Panc1 (cell line): ENCODE data around the gene RASL10A.

Experiments used
- POLR2AphosphoS5 ChIP-seq: IDR thresholded peaks from 2 replicates; pipeline ENCODE4 v1.6.1; 2012; ENCODE audit warnings: mild to moderate bottlenecking, low read depth, low read length, moderate library complexity
- SIN3A ChIP-seq: IDR thresholded peaks from 2 replicates; pipeline ENCODE4 v1.6.1; 2012; ENCODE audit warnings: low read depth, mild to moderate bottlenecking, low read length, moderate library complexity, borderline replicate concordance; ENCODE audit not compliant: insufficient read depth
- TF ChIP-seq, protein P1 (sequence below): fragments of 450-650 bp; IDR thresholded peaks from 2 replicates; pipeline ENCODE4 v1.5.1; 2017; ENCODE audit warnings: mild to moderate bottlenecking

DNA sequence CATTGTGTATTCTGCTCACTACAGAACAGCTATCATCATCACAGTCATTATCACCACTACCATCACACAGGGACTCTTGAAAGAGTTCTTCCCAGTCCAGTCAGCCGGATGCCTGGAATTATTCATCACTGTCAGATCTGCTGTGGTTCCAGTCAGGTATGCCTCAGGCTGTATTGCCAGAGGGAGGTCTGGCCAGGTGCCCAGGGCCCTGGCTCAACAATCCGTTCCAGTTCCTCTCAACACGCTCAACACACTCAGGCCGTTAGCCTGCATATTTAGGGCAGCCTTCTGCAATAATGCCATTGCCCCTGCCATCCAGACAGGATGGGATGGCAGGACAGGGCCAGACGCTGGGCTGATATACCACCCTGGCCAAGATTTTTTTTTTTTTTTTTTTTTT is 28.6 kb upstream of the RASL10A start:
- TF ChIP-seq POLR2AphosphoS5 = no peak
- TF ChIP-seq, protein P1, sequence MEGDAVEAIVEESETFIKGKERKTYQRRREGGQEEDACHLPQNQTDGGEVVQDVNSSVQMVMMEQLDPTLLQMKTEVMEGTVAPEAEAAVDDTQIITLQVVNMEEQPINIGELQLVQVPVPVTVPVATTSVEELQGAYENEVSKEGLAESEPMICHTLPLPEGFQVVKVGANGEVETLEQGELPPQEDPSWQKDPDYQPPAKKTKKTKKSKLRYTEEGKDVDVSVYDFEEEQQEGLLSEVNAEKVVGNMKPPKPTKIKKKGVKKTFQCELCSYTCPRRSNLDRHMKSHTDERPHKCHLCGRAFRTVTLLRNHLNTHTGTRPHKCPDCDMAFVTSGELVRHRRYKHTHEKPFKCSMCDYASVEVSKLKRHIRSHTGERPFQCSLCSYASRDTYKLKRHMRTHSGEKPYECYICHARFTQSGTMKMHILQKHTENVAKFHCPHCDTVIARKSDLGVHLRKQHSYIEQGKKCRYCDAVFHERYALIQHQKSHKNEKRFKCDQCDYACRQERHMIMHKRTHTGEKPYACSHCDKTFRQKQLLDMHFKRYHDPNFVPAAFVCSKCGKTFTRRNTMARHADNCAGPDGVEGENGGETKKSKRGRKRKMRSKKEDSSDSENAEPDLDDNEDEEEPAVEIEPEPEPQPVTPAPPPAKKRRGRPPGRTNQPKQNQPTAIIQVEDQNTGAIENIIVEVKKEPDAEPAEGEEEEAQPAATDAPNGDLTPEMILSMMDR = no peak
- TF ChIP-seq SIN3A = no peak
